ENCODE measurements around the gene CALML5.

CALML5 gene

GRCh38 chr10:5467634-5468255 is 31.6 kb downstream of the CALML5 start:
- in situ Hi-C loops (cut with MboI; ENCODE audit: low sequenced_read_pairs): no loop called here

GRCh38 chr10:5467207-5467535 is 32.2 kb downstream of the CALML5 start:
- in situ Hi-C loops (cut with MboI; ENCODE audit: low sequenced_read_pairs): no loop called here

- in situ Hi-C loops (cut with MboI; ENCODE audit: low sequenced_read_pairs): no loop called here
These were observed 32.7 kb downstream of the CALML5 start for GRCh38 chr10:5466451-5467206.

- in situ Hi-C loops (cut with MboI; ENCODE audit: low sequenced_read_pairs): no loop called here
These were observed 33.4 kb downstream of the CALML5 start for GRCh38 chr10:5465976-5466450.

GRCh38 chr10:5464546-5464945 is 34.8 kb downstream of the CALML5 start:
- in situ Hi-C loops (cut with MboI; ENCODE audit: low sequenced_read_pairs): no loop called here

- in situ Hi-C loops (cut with MboI; ENCODE audit: low sequenced_read_pairs): no loop called here
These were observed 36.5 kb downstream of the CALML5 start for GRCh38 chr10:5462841-5463293.

- in situ Hi-C loops (cut with MboI; ENCODE audit: low sequenced_read_pairs): no loop called here
These were observed 37.2 kb downstream of the CALML5 start for GRCh38 chr10:5461914-5462840.

GRCh38 chr10:5461203-5461588 is 38.2 kb downstream of the CALML5 start:
- in situ Hi-C loops (cut with MboI; ENCODE audit: low sequenced_read_pairs): no loop called here

GRCh38 chr10:5460468-5461202 is 38.7 kb downstream of the CALML5 start:
- in situ Hi-C loops (cut with MboI; ENCODE audit: low sequenced_read_pairs): no loop called here

GRCh38 chr10:5458949-5459747 is 40.2 kb downstream of the CALML5 start:
- in situ Hi-C loops (cut with MboI; ENCODE audit: low sequenced_read_pairs): no loop called here

- in situ Hi-C loops (cut with MboI; ENCODE audit: low sequenced_read_pairs): no loop called here
These were observed 40.9 kb downstream of the CALML5 start for GRCh38 chr10:5458425-5458824.

- in situ Hi-C loops (cut with MboI; ENCODE audit: low sequenced_read_pairs): no loop called here
These were observed 41.6 kb downstream of the CALML5 start for GRCh38 chr10:5457741-5458140.

- in situ Hi-C loops (cut with MboI; ENCODE audit: low sequenced_read_pairs): no loop called here
These were observed 42.8 kb downstream of the CALML5 start for GRCh38 chr10:5456563-5456962.

- in situ Hi-C loops (cut with MboI; ENCODE audit: low sequenced_read_pairs): no loop called here
These were observed 45.5 kb downstream of the CALML5 start for GRCh38 chr10:5453749-5454489.

- in situ Hi-C loops (cut with MboI; ENCODE audit: low sequenced_read_pairs): no loop called here
These were observed 48.6 kb downstream of the CALML5 start for GRCh38 chr10:5450605-5451384.

- in situ Hi-C loops (cut with MboI; ENCODE audit: low sequenced_read_pairs): no loop called here
These were observed 49.5 kb downstream of the CALML5 start for GRCh38 chr10:5449823-5450222.

GRCh38 chr10:5449227-5449626 is 50.1 kb downstream of the CALML5 start:
- in situ Hi-C loops (cut with MboI; ENCODE audit: low sequenced_read_pairs): no loop called here
